NCI-H345 treated with DMSO at 0.1 percent for 48 hours (cell line): ENCODE data around the gene ZNF284.
"Not testable (repeated sequence)": the region's sequence is repeated elsewhere in the genome, so short reads cannot be mapped to it uniquely, and the experiment has no call there.

ENCODE experiments used
- DNase-seq: peaks from one replicate; lab custom pipeline; 2025; ENCODE audit not compliant: unreplicated experiment; lab: John Stamatoyannopoulos, UW

ZNF284 gene

DNA sequence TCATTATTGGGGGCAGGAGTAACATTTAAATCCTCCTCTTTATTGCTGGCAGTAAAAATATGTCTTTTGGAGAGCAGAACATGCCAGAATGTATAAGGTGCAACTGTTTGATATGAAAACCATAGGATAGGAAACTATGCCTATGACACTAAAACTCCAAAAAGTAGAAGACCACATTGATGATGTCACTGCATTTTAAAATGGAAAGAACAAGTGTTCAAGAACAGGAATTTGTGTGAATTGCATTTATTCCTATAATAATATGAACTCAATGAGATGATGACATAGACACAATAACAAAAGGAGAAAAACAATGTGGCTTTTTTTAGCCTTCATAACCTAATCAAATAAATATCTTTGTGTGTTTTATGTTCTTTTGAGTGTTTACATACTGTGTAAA lies 37.5 kb downstream of the ZNF284 start:
- DNase-seq: no peak

DNA sequence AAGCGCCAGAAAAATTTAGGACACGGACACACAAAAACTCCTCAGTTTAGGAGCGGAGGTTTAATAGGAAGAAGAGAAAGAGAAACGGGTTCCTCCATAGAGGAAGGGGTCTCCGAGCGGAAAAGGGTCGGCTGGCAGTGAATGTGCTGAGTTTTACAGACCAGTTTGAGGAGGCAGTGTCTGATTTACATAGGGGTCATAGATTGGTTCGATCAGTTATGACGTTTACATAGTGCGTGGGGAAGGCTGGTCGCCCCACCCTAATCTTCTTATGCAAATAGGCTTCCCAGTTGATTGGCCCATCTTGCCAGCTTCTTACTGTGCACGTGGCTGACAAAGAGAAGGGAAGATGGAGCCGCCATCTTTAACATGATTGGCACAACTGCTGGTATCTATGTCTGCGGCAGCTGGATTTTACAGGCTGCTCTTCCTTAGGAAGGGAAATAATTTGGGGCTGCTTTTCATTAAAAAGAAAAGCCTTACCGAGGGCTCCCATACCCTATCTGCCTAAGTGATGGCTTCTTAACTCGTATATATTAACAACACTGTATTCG lies 40.0 kb downstream of the ZNF284 start:
- DNase-seq: no peak

DNA sequence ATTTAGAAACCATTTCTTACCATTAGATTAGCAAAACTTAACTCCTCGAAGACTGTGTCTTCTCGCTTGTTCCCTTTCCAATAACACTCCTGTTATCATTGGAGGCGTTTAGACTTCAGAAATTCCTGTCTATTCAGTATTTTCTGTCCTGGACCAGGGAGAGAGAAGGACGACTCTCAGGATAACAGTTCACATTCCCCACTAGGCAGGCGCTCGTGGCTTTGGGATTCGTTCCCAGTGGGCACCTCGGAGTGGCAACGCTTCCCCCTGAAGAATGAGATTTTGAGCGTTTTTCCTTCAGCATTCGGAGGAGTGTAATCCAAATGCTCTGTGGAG lies 40.8 kb downstream of the ZNF284 start:
- DNase-seq: no peak

DNA sequence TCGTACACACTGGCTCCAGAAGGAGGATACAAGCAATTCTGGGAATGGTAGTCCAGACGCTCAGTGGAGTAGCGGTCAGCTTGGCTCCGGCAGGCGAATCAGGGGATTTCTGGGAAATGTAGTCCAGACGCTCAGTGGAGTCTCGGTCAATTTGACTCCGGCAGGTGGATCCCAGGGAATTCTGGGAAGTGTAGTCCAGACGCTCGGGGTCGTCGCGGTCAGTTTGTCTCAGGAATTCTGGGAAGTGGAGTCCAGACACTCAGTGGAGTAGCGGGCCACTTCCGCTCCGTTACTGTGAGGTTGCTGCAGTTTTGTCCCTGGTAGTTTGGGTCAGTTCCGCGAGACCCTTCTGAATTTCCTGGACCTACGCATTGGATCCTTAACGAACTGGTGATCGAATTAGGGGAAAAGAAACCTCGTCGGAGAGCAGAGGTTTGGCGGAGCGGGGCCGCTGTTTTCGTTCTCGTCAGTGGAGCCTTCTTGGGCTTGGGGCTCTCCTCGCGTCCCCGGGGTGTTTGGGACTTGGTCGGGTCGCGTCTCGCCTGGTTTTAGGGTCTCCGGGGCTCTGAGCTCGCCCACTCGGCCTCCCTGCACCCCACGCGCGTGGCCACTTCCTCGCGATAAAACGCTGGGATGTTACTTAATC lies 41.3 kb downstream of the ZNF284 start, which contains the start of gene ZNF225:
ZNF225 (plus strand) TSS at position 262 of the 646 bp plus-strand sequence. CDS start 2,429 bp downstream, outside the sequence.
- peak; percentile 88 for DNase-seq

DNA sequence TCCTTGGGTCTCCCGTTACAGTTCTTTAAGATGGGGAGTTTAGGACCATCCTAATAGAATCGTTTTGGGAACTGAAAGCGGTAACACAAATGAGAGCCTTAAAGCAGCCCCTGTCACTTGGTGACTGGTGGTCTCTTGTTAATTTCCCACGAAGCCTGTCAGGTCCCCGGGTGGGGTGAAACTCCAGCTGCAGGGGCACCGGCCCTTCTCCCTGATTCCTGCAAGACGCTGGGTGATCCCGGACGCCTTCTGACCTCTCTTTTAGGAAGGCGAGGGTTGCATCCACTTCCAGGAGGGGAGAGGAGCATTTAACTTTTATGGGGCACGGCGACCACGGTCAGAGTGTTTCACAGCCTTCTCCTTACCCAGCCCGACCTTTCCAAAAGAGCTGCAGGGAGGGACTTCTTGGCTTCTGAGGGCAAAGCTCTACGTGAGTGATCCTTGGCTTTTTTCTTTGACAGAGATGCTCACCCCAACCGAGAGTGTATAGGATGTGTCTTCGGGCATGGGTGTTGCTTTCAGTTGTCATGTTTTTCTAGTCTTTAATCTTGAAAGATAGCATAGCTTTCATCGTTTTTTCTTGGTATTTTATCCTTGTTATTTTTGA lies 41.9 kb downstream of the ZNF284 start:
- DNase-seq: no peak

DNA sequence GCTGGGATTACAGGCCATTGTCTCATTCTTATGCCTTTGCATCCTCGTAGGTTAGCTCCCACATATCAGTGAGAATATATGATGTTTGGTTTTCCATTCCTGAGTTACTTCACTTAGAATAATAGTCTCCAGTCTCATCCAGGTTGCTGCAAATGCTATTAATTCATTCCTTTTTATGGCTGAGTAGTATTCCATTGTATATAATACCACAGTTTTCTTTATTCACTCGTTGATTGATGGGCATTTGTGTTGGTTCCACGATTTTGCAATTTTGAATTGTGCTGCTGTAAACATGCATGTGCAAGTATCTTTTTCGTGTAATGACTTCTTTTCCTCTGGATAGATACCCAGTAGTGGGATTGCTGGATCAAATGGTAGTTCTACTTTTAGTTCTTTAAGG lies 49.2 kb downstream of the ZNF284 start:
- not testable (repeated sequence) for DNase-seq

DNA sequence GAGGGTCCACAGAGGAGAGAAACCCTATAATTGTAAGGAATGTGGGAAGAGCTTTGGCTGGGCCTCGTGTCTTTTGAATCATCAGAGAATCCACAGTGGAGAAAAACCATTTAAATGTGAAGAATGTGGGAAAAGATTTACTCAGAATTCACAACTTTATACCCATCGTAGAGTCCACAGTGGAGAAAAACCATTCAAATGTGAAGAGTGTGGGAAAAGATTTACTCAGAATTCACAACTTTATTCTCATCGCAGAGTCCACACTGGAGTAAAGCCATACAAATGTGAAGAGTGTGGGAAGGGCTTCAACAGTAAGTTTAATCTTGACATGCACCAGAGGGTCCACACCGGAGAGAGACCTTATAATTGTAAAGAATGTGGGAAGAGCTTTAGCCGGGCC lies 60.0 kb downstream of the ZNF284 start:
- DNase-seq: no peak
